CD1c-positive myeloid dendritic cell (primary cell): ENCODE data around the gene WBP2.
"Not testable (repeated sequence)": the region's sequence is repeated elsewhere in the genome, so short reads cannot be mapped to it uniquely, and the experiment has no call there.

ENCODE experiments used
- DNase-seq: peaks from one replicate; pipeline ENCODE4 v3.0.0-alpha.2; 2016; ENCODE audit errors: extremely low spot score

Gene WBP2

GRCh38 chr17:75813081-75814020 lies 41.8 kb downstream of the WBP2 start:
- no peak for DNase-seq

- no peak for DNase-seq
These were observed 42.8 kb downstream of the WBP2 start for GRCh38 chr17:75812096-75813013.

- no peak for DNase-seq
These were observed 44.0 kb downstream of the WBP2 start for GRCh38 chr17:75811174-75811573.

DNA sequence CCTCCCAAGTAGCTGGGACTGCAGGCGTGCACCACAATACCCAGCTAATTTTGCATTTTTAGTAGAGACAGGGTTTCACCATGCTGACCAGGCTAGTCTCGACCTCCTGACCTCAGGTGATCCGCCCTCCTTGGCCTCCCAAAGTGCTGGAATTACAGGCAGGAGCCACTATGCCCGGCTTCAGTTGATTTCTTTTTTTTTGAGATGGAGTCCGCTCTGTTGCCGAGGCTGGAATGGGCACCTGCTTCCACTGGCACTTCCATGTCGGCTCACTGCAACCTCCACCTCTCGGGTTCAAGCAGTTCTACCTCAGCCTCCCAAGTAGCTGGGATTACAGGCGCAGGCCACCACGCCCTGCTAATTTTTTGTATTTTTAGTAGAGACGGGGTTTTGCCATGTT lies 44.4 kb downstream of the WBP2 start:
- not testable (repeated sequence) for DNase-seq

DNA sequence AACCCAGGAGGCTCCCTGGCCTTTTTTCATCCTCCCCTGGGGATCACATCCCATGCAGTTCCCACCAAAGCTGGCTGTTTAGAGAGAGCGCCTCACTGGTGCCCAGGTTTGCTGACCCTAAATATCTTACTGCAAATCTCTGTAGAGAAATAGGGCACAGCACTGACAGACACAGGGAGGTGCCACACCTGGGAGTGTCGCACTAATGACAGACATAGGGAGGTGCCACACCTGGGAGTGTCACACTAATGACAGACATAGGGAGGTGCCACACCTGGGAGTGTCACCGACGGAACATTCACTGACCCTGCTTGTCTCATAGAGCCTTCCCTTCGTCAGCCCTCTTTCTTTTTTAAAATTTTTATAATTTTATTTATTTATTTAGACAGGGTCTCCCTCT lies 44.9 kb downstream of the WBP2 start:
- no peak for DNase-seq

- DNase-seq = no peak
These were observed 45.5 kb downstream of the WBP2 start for GRCh38 chr17:75809631-75810111.

DNA sequence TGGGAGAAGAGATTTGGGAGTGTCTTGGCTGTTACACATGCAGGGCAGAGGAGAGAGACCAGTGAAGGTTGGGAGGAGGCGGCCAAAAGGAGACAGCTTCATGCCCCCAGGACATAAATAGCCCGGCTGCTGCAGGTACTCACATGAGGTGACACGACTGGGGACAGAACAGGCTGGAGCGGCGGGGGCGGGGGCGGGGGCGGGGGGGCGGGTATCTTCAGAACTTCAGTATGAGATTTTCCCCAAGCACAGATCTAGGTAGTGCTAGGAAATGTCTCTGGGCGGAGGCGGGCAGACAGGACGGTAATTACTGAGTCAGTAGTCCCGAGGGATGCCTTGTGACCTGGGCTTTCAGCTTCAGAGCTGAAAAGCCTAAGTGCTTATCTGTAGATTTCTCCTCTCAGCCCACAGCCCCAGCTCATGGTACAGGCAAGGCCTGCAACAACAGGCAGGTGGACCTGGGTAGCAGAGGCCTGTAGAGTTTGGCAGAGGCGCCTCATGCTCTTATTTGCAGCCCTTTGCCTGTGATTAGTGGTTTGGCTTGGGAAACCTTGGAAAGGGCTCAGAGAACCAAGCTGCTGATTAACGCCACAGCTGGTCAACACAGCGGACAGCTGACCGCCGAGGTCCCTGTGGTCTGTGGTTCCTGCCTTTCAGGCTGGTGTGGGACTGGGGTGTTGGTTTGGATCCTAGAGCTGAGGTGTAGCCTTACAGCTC lies 46.1 kb downstream of the WBP2 start:
- DNase-seq = no peak

GRCh38 chr17:75808549-75808904 lies 46.6 kb downstream of the WBP2 start:
- no peak for DNase-seq

DNA sequence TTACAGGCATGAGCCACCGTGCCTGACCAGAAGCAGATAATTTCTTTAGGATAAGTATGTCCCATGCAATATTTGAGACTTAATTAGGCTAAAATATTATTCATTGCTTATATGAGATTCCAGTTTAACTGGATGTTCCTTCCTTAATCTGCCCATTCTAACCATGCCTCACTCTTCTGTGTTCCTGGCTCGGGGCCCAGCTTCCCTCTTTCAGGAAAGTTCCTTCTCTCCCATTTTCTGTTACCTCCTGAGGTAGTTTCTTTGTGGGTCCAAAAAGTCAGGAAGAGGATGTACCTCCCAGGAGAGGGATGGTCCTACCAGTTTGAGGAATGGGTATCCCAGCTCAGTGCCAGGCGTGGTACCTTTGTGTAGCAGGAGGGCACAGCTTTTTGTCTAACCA lies 47.3 kb downstream of the WBP2 start:
- DNase-seq = no peak

- DNase-seq = no peak
These were observed 48.2 kb downstream of the WBP2 start for GRCh38 chr17:75806822-75807500.

DNA sequence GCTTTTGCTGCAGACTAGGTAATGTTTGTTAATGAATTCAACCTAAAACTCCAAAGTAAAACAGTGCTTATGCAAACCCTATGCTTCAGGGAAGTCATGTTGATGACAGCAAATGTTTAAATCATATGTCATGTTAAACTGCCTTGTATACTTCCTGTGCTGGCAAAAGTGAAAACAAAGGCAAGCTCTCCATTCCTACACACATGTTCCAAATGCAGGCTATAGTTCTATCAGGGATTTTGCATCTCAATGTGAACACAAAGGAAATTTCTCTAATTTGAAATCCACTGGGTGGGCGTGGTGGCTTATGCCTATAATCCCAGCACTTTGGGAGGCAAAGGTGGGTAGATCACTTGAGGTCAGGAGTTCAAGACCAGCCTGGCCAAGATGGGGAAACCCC lies 51.3 kb downstream of the WBP2 start:
- DNase-seq = no peak

DNA sequence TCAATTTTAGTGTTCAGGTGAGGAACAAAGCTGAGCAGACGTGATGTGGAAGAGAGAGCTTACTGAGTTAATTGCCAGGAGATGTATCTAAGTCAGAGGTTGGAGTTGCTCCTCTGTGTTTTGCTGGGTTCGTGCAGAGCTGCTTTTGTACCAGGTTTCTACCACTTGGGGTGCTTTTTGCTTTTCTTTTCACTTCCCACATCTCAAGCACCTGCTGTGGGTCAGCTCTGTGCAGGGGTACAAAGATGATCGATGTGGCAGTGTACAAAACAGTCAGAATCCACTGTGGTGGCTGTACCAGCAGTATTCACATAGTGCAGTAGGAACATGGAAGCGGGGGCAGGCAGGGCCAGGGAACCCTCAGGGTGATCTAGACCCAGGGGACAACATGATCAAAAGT lies 55.7 kb downstream of the WBP2 start:
- DNase-seq = no peak

GRCh38 chr17:75795820-75796607 lies 59.1 kb downstream of the WBP2 start:
- no peak for DNase-seq
